SK-N-SH (cell line): ENCODE data around the gene EFCAB8. TPM values are rescaled to one million over a fixed set of nuclear protein-coding genes. Genes with fewer than 3 reads are reported as not detected.

ENCODE experiments used
- CTCF ChIA-PET: fragments of 300-600, 350-600 bp; formaldehyde crosslinking; extraction: SDS; loops from one replicate; lab custom pipeline; 2021; lab: Yijun Ruan, JAX
- POLR2A ChIA-PET: fragments of 350-600 bp; sonication (Branson Sonifier 250); formaldehyde crosslinking; extraction: SDS; loops from one replicate; lab custom pipeline; 2020; ENCODE audit warnings: antibody characterized with exemption, inconsistent platforms; lab: Yijun Ruan, JAX
- DNase-seq: peaks from one replicate; pipeline ENCODE4 v3.0.0; 2012
- H2AFZ ChIP-seq: fragments of 200-600 bp; sonication (generic); 2 replicates; pipeline ENCODE4 v1.8.1; 2016; ENCODE audit warnings: antibody characterized with exemption, mild to moderate bottlenecking, low read depth
- H3F3A ChIP-seq: fragments of 200-600 bp; sonication (generic); replicated peaks from 2 replicates; pipeline ENCODE3; 2016; ENCODE audit warnings: antibody characterized with exemption, mild to moderate bottlenecking; ENCODE audit not compliant: insufficient read depth
- H3K27ac ChIP-seq, 2 experiments: fragments of 200-500 bp in 1 of 2; fragments of 200-600 bp in 1 of 2; sonication (Bioruptor generic) in 1 of 2; sonication (generic), shearing (Covaris generic) in 1 of 2; 2 replicates each; pipeline versions ENCODE4 v1.5.1 to v1.6.1; 2014 to 2016; ENCODE audit warnings: low read depth in 2 of 2, inconsistent platforms in 1 of 2, low read length in 1 of 2, mild to moderate bottlenecking in 1 of 2, mixed read lengths in 1 of 2
- H3K27me3 ChIP-seq: fragments of 200-600 bp; sonication (generic), shearing (Covaris generic); 2 replicates; pipeline ENCODE4 v1.6.1; 2016; ENCODE audit warnings: mixed run types; ENCODE audit not compliant: insufficient read depth
- H3K36me3 ChIP-seq, 2 experiments: fragments of 200-500 bp in 1 of 2; fragments of 200-600 bp in 1 of 2; sonication (Bioruptor generic) in 1 of 2; sonication (generic) in 1 of 2; replicated peaks in 1 of 2; 2 replicates each; pipeline versions ENCODE3 to v1.5.1; 2014 to 2016; ENCODE audit warnings: low read length in 1 of 2, mild to moderate bottlenecking in 1 of 2; ENCODE audit not compliant: insufficient read depth in 2 of 2, control insufficient read depth in 1 of 2
- H3K4me1 ChIP-seq, 2 experiments: fragments of 200-500 bp in 1 of 2; fragments of 200-600 bp in 1 of 2; sonication (Bioruptor generic) in 1 of 2; sonication (generic), shearing (Covaris generic) in 1 of 2; 2 replicates each; pipeline versions ENCODE4 v1.5.1 to v1.6.1; 2014 to 2016; ENCODE audit warnings: low read depth in 1 of 2, low read length in 1 of 2, mixed run types in 1 of 2; ENCODE audit not compliant: insufficient read depth in 2 of 2, control insufficient read depth in 1 of 2
- H3K4me2 ChIP-seq: fragments of 200-600 bp; sonication (generic), shearing (Covaris generic); 2 replicates; pipeline ENCODE4 v1.6.1; 2017; ENCODE audit warnings: mixed run types
- H3K4me3 ChIP-seq, 2 experiments: fragments of 200-500 bp in 1 of 2; fragments of 200-600 bp in 1 of 2; sonication (Bioruptor generic) in 1 of 2; sonication (generic), shearing (Covaris generic) in 1 of 2; 2 replicates each; pipeline versions ENCODE4 v1.5.1 to v1.8.1; 2014 to 2016; ENCODE audit warnings: low read depth in 2 of 2, inconsistent platforms in 1 of 2, low read length in 1 of 2, mild to moderate bottlenecking in 1 of 2, mixed read lengths in 1 of 2, moderate library complexity in 1 of 2
- H3K79me2 ChIP-seq: fragments of 200-600 bp; sonication (generic); 2 replicates; pipeline ENCODE4 v1.8.1; 2017; ENCODE audit warnings: mild to moderate bottlenecking; ENCODE audit not compliant: insufficient read depth
- H3K9ac ChIP-seq: fragments of 200-600 bp; sonication (generic); 2 replicates; pipeline ENCODE4 v1.6.1; 2017; ENCODE audit warnings: mixed run types
- H3K9me2 ChIP-seq: fragments of 200-600 bp; sonication (generic); 2 replicates; pipeline ENCODE4 v1.6.1; 2017; ENCODE audit warnings: mixed run types
- H3K9me3 ChIP-seq: fragments of 200-600 bp; sonication (generic); 2 replicates; pipeline ENCODE4 v1.6.1; 2017; ENCODE audit warnings: mixed run types, mild to moderate bottlenecking, moderate library complexity
- H4K20me1 ChIP-seq: fragments of 200-600 bp; sonication (generic); 2 replicates; pipeline ENCODE4 v1.6.1; 2017; ENCODE audit warnings: mild to moderate bottlenecking, mixed run types; ENCODE audit not compliant: insufficient read depth
- CHD2 ChIP-seq: fragments of 150-350 bp; IDR thresholded peaks from 2 replicates; pipeline ENCODE4 v1.6.1; 2018; ENCODE audit warnings: low read length; ENCODE audit not compliant: partially characterized antibody
- ELF1 ChIP-seq: IDR thresholded peaks from 2 replicates; pipeline ENCODE4 v1.4.0; 2012
- EP300 ChIP-seq, 2 experiments: IDR thresholded peaks; 2 replicates each; pipeline versions ENCODE4 v1.4.0 to v1.6.1; 2012; ENCODE audit warnings: borderline replicate concordance in 1 of 2, low read depth in 1 of 2, low read length in 1 of 2
- FOSL2 ChIP-seq: IDR thresholded peaks from 2 replicates; pipeline ENCODE4 v1.4.0; 2012; ENCODE audit warnings: low read depth, mild to moderate bottlenecking, moderate library complexity, borderline replicate concordance
- FOXJ3 ChIP-seq: sonication (generic); formaldehyde crosslinking; IDR thresholded peaks from 2 replicates; pipeline ENCODE4 v1.5.1; 2020; ENCODE audit warnings: mild to moderate bottlenecking, missing genetic modification reagents
- IRF3 ChIP-seq: fragments of 150-350 bp; IDR thresholded peaks from 2 replicates; pipeline ENCODE4 v1.6.1; 2016; ENCODE audit warnings: mild to moderate bottlenecking, low read depth, low read length
- JUND ChIP-seq: IDR thresholded peaks from 2 replicates; pipeline ENCODE4 v1.4.0; 2012
- MXI1 ChIP-seq: IDR thresholded peaks from 2 replicates; pipeline ENCODE4 v1.6.1; 2012; ENCODE audit warnings: mild to moderate bottlenecking, low read depth, low read length, improper control_type of control experiment
- NRF1 ChIP-seq: IDR thresholded peaks from 2 replicates; pipeline ENCODE4 v1.6.1; 2012; ENCODE audit warnings: low read depth, mild to moderate bottlenecking, low read length
- RAD21 ChIP-seq: IDR thresholded peaks from 2 replicates; pipeline ENCODE4 v1.6.1; 2012; ENCODE audit warnings: mild to moderate bottlenecking, low read length
- RCOR1 ChIP-seq: fragments of 150-350 bp; IDR thresholded peaks from 2 replicates; pipeline ENCODE4 v1.6.1; 2017; ENCODE audit warnings: antibody characterized with exemption, low read length
- RFX5 ChIP-seq: IDR thresholded peaks from 2 replicates; pipeline ENCODE4 v1.6.1; 2012; ENCODE audit warnings: mild to moderate bottlenecking, improper control_type of control experiment, low read length
- RXRA ChIP-seq: IDR thresholded peaks from 2 replicates; pipeline ENCODE4 v1.4.0; 2012; ENCODE audit warnings: low read depth, mild to moderate bottlenecking, borderline replicate concordance
- TAF1 ChIP-seq: IDR thresholded peaks from 2 replicates; pipeline ENCODE4 v1.6.1; 2012; ENCODE audit warnings: low read depth, mild to moderate bottlenecking, low read length, moderate library complexity, borderline replicate concordance
- TCF12 ChIP-seq: IDR thresholded peaks from 2 replicates; pipeline ENCODE4 v1.4.0; 2012
- USF1 ChIP-seq: IDR thresholded peaks from 2 replicates; pipeline ENCODE4 v1.4.0; 2012; ENCODE audit warnings: low read depth, borderline replicate concordance
- WGBS: methylation state at CpG from one replicate; pipeline ENCODE4 v1.1.6; 2017; ENCODE audit warnings: low lambda C conversion rate; 5-methylcytosine and 5-hydroxymethylcytosine counted together
- polyA plus RNA-seq, 3 experiments: library from polyadenylated mRNA; depleted of rRNA; stranded (reverse); fragments of >200 nt; gene quantifications; 2 replicates each; pipeline ENCODE4 v1.2.3, GENCODE V29; 2012
- TF ChIP-seq, protein P1 (sequence below): IDR thresholded peaks from 2 replicates; pipeline ENCODE4 v1.6.1; 2012; ENCODE audit warnings: mild to moderate bottlenecking, low read depth, low read length, moderate library complexity
- TF ChIP-seq, protein P2 (sequence below): IDR thresholded peaks from 2 replicates; pipeline ENCODE4 v1.4.0; 2012; ENCODE audit warnings: low read depth, borderline replicate concordance

EFCAB8 gene
- polyA plus RNA-seq, 1 of the 3 experiments (the other 2 are of a cell fraction) = not detected

GRCh38 chr20:32957459-32957858 is 98.7 kb downstream of the EFCAB8 start:
- H3F3A ChIP-seq = no peaks in the 10 kb centered on the region
- H3K4me3 ChIP-seq = no peak overlapping the region
- H3K79me2 ChIP-seq = no peaks in the 10 kb centered on the region
- 7% methylated on average over 5 of the region's 5 CpGs for WGBS
- no peaks in the 10 kb centered on the region for H3K36me3 ChIP-seq
- no peak for DNase-seq
- H3K9ac ChIP-seq = no peak overlapping the region
- H3K9me3 ChIP-seq = no peaks in the 10 kb centered on the region; the same call in 1 of the 2 replicates
- no peaks in the 10 kb centered on the region for H3K4me1 ChIP-seq
- CTCF ChIA-PET = interaction anchor here (1.3 to 1.7 kb wide), 2 partner anchors 12 to 167 kb away, joined by 3 to 7 read pairs; no protein-coding TSS in a partner anchor
- no peak overlapping the region for H2AFZ ChIP-seq
- H3K4me2 ChIP-seq = no peak overlapping the region
- H3K27ac ChIP-seq = no peak overlapping the region
- no peaks in the 10 kb centered on the region for H3K9me2 ChIP-seq
- H4K20me1 ChIP-seq = no peaks in the 10 kb centered on the region
- POLR2A ChIA-PET = no interaction called here
- no peak for TF ChIP-seq EP300 (IDR thresholded peaks at IDR 0.05; ENCODE audit: borderline replicate concordance in 1 of 2, low read depth in 1 of 2, low read length in 1 of 2)
- TF ChIP-seq USF1 = no peak
- TF ChIP-seq, protein P1, sequence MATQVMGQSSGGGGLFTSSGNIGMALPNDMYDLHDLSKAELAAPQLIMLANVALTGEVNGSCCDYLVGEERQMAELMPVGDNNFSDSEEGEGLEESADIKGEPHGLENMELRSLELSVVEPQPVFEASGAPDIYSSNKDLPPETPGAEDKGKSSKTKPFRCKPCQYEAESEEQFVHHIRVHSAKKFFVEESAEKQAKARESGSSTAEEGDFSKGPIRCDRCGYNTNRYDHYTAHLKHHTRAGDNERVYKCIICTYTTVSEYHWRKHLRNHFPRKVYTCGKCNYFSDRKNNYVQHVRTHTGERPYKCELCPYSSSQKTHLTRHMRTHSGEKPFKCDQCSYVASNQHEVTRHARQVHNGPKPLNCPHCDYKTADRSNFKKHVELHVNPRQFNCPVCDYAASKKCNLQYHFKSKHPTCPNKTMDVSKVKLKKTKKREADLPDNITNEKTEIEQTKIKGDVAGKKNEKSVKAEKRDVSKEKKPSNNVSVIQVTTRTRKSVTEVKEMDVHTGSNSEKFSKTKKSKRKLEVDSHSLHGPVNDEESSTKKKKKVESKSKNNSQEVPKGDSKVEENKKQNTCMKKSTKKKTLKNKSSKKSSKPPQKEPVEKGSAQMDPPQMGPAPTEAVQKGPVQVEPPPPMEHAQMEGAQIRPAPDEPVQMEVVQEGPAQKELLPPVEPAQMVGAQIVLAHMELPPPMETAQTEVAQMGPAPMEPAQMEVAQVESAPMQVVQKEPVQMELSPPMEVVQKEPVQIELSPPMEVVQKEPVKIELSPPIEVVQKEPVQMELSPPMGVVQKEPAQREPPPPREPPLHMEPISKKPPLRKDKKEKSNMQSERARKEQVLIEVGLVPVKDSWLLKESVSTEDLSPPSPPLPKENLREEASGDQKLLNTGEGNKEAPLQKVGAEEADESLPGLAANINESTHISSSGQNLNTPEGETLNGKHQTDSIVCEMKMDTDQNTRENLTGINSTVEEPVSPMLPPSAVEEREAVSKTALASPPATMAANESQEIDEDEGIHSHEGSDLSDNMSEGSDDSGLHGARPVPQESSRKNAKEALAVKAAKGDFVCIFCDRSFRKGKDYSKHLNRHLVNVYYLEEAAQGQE = no peak
- no peak for TF ChIP-seq NRF1
- no peak for TF ChIP-seq CHD2
- TF ChIP-seq RXRA = no peak
- no peak for TF ChIP-seq TAF1
- TF ChIP-seq, all 33 proteins: peak for 0
- H3K27me3 ChIP-seq = peaks cover 7% of the 10 kb centered on the region; the same call in 1 of the 2 replicates

- no peak overlapping the region for H3K4me2 ChIP-seq
- H3F3A ChIP-seq = no peaks in the 10 kb centered on the region
- POLR2A ChIA-PET = no interaction called here
- no peak for DNase-seq
- H3K36me3 ChIP-seq = no peaks in the 10 kb centered on the region
- H4K20me1 ChIP-seq = no peaks in the 10 kb centered on the region
- no peaks in the 10 kb centered on the region for H3K9me2 ChIP-seq
- H3K9ac ChIP-seq = no peak overlapping the region
- no peaks in the 10 kb centered on the region for H3K79me2 ChIP-seq
- H3K27ac ChIP-seq = no peak overlapping the region
- no peak overlapping the region for H3K4me3 ChIP-seq
- no peaks in the 10 kb centered on the region; the same call in 1 of the 2 replicates for H3K9me3 ChIP-seq
- H3K27me3 ChIP-seq = peaks cover 16% of the 10 kb centered on the region; the same call in 1 of the 2 replicates
- H2AFZ ChIP-seq = no peak overlapping the region
- no peak for TF ChIP-seq MXI1
- TF ChIP-seq RFX5 = no peak
- TF ChIP-seq FOSL2 = no peak
- TF ChIP-seq TCF12 = no peak
- no peak for TF ChIP-seq CHD2
- TF ChIP-seq, protein P2, sequence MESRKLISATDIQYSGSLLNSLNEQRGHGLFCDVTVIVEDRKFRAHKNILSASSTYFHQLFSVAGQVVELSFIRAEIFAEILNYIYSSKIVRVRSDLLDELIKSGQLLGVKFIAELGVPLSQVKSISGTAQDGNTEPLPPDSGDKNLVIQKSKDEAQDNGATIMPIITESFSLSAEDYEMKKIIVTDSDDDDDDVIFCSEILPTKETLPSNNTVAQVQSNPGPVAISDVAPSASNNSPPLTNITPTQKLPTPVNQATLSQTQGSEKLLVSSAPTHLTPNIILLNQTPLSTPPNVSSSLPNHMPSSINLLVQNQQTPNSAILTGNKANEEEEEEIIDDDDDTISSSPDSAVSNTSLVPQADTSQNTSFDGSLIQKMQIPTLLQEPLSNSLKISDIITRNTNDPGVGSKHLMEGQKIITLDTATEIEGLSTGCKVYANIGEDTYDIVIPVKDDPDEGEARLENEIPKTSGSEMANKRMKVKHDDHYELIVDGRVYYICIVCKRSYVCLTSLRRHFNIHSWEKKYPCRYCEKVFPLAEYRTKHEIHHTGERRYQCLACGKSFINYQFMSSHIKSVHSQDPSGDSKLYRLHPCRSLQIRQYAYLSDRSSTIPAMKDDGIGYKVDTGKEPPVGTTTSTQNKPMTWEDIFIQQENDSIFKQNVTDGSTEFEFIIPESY = no peak
- TF ChIP-seq RAD21 = no peak
- no peak for TF ChIP-seq USF1
- TF ChIP-seq RCOR1 = no peak
- TF ChIP-seq RXRA = no peak
- TF ChIP-seq EP300 (IDR thresholded peaks at IDR 0.05; ENCODE audit: borderline replicate concordance in 1 of 2, low read depth in 1 of 2, low read length in 1 of 2) = no peak
- no peak for TF ChIP-seq TAF1
- TF ChIP-seq IRF3 = no peak
- TF ChIP-seq ELF1 = no peak
- no peak for TF ChIP-seq JUND
- no peak for TF ChIP-seq NRF1
- TF ChIP-seq FOXJ3 (CRISPR knock-in tag) = no peak
- TF ChIP-seq, all 33 proteins: peak for 0
- H3K4me1 ChIP-seq = no peaks in the 10 kb centered on the region
- CTCF ChIA-PET = interaction anchor here (0.6 to 1.7 kb wide), 2 partner anchors 13 to 168 kb away, joined by 3 to 7 read pairs; no protein-coding TSS in a partner anchor
These were observed 99.9 kb downstream of the EFCAB8 start for GRCh38 chr20:32958574-32958973.
